Dermis blood vessel endothelial cell (primary cell): ENCODE data around the gene THAP9. TPM values are rescaled to one million over a fixed set of nuclear protein-coding genes. Genes with fewer than 3 reads are reported as not detected.

ENCODE experiments used
- DNase-seq: peaks from one replicate; pipeline ENCODE4 v3.0.0; 2010
- total RNA-seq: library from RNA; depleted of rRNA; stranded (reverse); fragments of >200 nt; gene quantifications from 2 replicates; pipeline ENCODE4 v1.2.3, GENCODE V29; 2014

THAP9 gene
- total RNA-seq, 1 donor from 2014 or later = 7.8 TPM

DNA sequence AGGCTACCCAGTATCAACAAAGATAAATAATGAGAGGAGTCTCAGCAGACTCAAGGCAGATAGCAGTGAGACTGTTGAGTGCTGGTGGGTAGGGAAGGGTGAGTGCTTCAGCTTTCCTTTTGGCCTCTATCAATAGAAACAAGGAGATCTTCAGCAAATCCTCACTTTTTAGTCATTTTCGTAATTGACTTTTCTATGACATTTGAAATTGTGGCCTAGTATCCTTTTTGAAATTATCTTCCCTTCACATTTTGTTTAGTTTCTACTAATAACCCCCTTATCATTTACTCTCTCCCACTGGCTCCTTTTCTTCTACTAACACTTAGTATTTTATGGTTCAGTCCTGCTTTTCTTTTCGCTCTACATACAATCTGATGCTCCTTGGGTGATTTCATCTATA lies 65.2 kb downstream of the THAP9 start:
- DNase-seq = no peak

DNA sequence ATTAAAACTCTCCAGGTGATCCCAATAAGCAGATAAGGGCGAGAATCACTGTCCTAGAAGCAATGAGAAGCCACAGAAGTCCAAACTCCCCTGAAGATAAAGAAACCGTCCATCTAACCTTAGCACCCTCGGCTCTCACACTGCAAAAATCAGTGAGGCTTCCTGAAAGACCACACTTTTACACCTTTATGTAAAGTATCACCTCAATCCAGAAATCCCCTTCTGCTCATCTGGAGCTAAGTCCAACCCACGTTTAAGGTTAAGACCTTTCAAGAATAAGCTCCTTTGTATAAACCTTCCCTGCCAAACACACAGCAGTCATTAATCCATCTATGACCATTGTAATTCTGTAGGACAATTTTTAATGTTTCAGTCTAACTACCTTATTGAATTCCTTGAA lies 68.4 kb downstream of the THAP9 start:
- DNase-seq = no peak

DNA sequence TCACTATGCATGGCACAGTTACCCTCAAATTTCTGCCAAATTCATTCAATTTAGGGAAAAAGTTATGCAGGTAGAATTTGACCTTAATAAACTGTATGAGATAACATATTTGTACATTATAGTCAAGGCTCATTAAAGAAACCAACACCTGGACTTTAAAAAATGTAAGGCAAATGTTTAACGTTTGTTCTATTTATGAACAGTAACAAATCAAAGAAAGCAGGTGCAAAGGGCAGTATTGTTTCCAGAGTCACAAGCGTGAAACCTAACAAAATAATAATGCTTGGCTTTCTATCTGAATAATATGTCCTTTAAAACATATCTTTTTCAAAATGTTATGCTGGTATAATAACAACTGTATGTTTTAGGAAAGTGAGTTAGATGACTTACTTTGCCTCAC lies 68.9 kb downstream of the THAP9 start:
- no peak for DNase-seq

Other genes starting within 250 kb of the THAP9 start
- 55.6 and 60.1 TPM in 2 replicates for gene SCD5, start 101.9 kb upstream of the THAP9 start, total RNA-seq
- gene SEC31A, start 9.6 kb upstream of the THAP9 start, total RNA-seq = 246 and 316 TPM in 2 replicates
- gene LIN54, start 110.1 kb downstream of the THAP9 start, total RNA-seq = 10.9 and 16.9 TPM in 2 replicates
- gene COPS4, start 134.4 kb downstream of the THAP9 start, total RNA-seq = 79.0 and 144 TPM in 2 replicates
- 0.34 and 1.1 TPM in 2 replicates for gene PLAC8, start 214.0 kb downstream of the THAP9 start, total RNA-seq